Progenitor cell of endocrine pancreas (in vitro differentiated cells): ENCODE results near the gene EIF4G1. TPM values are rescaled to one million over a fixed set of nuclear protein-coding genes. Genes with fewer than 3 reads are reported as not detected.

ENCODE experiments used
- DNase-seq: peaks from one replicate; pipeline ENCODE4 v3.0.0; 2021; ENCODE audit warnings: low spot score; ENCODE audit not compliant: unreplicated experiment
- H3K27ac Mint-ChIP-seq: 2 replicates; pipeline ENCODE4 v1.8.0; 2021; ENCODE audit warnings: mild to moderate bottlenecking, moderate library complexity, mixed read lengths
- H3K27me3 Mint-ChIP-seq: 2 replicates; pipeline ENCODE4 v1.8.0; 2021; ENCODE audit warnings: mixed read lengths
- H3K36me3 Mint-ChIP-seq: 2 replicates; pipeline ENCODE4 v1.8.0; 2022; ENCODE audit warnings: mixed read lengths; ENCODE audit not compliant: insufficient read depth
- H3K4me1 Mint-ChIP-seq: 2 replicates; pipeline ENCODE4 v1.8.0; 2021; ENCODE audit warnings: low read depth, mixed read lengths
- H3K4me3 Mint-ChIP-seq: 2 replicates; pipeline ENCODE4 v1.8.0; 2021; ENCODE audit warnings: low read depth, mild to moderate bottlenecking, moderate library complexity, mixed read lengths
- H3K9me3 Mint-ChIP-seq: 2 replicates; pipeline ENCODE4 v1.8.0; 2021; ENCODE audit warnings: low read depth, mixed read lengths
- CTCF ChIP-seq: fragments of 200-600 bp; sonication (generic); IDR thresholded peaks from one replicate; pipeline ENCODE4 v1.5.0; 2021; ENCODE audit warnings: antibody characterized with exemption, mild to moderate bottlenecking; ENCODE audit not compliant: unreplicated experiment
- total RNA-seq: library from RNA; stranded (reverse); gene quantifications from 2 replicates; pipeline ENCODE4 v1.2.1, GENCODE V29; 2021

Gene EIF4G1
- total RNA-seq, 1 donor from 2014 or later: 341 TPM

- Mint-ChIP-seq H3K27me3 (peaks cover 26% of the 10 kb centered on the region), H3K27ac (no peak overlapping the region), H3K4me1 (peaks cover 22% of the 10 kb centered on the region), H3K9me3 (no peaks in the 10 kb centered on the region), H3K36me3 (peaks cover 18% of the 10 kb centered on the region), H3K4me3 (no peak overlapping the region)
- TF ChIP-seq CTCF: no peak
- DNase-seq: no peak
Measured at GRCh38 chr3:184352149-184352785, 37.9 kb downstream of the EIF4G1 start.

GRCh38 chr3:184352897-184353545, 38.6 kb downstream of the EIF4G1 start:
- Mint-ChIP-seq H3K27ac (no peak overlapping the region), H3K9me3 (no peaks in the 10 kb centered on the region), H3K4me3 (no peak overlapping the region), H3K27me3 (peaks cover 20% of the 10 kb centered on the region), H3K36me3 (peaks cover 19% of the 10 kb centered on the region), H3K4me1 (peaks cover 20% of the 10 kb centered on the region)
- TF ChIP-seq CTCF: no peak
- no peak for DNase-seq

- no peak overlapping the region for H3K27ac Mint-ChIP-seq
- no peak overlapping the region for H3K4me3 Mint-ChIP-seq
- H3K9me3 Mint-ChIP-seq: no peaks in the 10 kb centered on the region
- no peak for TF ChIP-seq CTCF
- H3K27me3 Mint-ChIP-seq: peaks cover 19% of the 10 kb centered on the region
- DNase-seq: no peak
- H3K4me1 Mint-ChIP-seq: peaks cover 20% of the 10 kb centered on the region
- H3K36me3 Mint-ChIP-seq: peaks cover 21% of the 10 kb centered on the region
Measured at GRCh38 chr3:184353546-184353941, 39.1 kb downstream of the EIF4G1 start.

GRCh38 chr3:184354121-184354728, 39.8 kb downstream of the EIF4G1 start:
- H3K4me1 Mint-ChIP-seq: peaks cover 20% of the 10 kb centered on the region
- H3K36me3 Mint-ChIP-seq: peaks cover 21% of the 10 kb centered on the region
- H3K4me3 Mint-ChIP-seq: no peak overlapping the region
- peaks cover 15% of the 10 kb centered on the region for H3K27me3 Mint-ChIP-seq
- peak; percentile 55 for DNase-seq
- peak; percentile 60 for TF ChIP-seq CTCF
- H3K27ac Mint-ChIP-seq: no peak overlapping the region
- no peaks in the 10 kb centered on the region for H3K9me3 Mint-ChIP-seq

GRCh38 chr3:184354754-184355153, 40.3 kb downstream of the EIF4G1 start:
- Mint-ChIP-seq H3K27me3 (peaks cover 16% of the 10 kb centered on the region), H3K36me3 (peaks cover 21% of the 10 kb centered on the region), H3K4me1 (peaks cover 17% of the 10 kb centered on the region), H3K4me3 (no peak overlapping the region), H3K27ac (no peak overlapping the region), H3K9me3 (no peaks in the 10 kb centered on the region)
- no peak for TF ChIP-seq CTCF
- DNase-seq: no peak
